ENCODE measurements around the gene EIF4E1B. TPM values are rescaled to one million over a fixed set of nuclear protein-coding genes. Genes with fewer than 3 reads are reported as not detected.

Gene EIF4E1B
- total and polyA plus RNA-seq, 7 donors = 0.04 to 0.62 TPM; not detected in 5

DNA sequence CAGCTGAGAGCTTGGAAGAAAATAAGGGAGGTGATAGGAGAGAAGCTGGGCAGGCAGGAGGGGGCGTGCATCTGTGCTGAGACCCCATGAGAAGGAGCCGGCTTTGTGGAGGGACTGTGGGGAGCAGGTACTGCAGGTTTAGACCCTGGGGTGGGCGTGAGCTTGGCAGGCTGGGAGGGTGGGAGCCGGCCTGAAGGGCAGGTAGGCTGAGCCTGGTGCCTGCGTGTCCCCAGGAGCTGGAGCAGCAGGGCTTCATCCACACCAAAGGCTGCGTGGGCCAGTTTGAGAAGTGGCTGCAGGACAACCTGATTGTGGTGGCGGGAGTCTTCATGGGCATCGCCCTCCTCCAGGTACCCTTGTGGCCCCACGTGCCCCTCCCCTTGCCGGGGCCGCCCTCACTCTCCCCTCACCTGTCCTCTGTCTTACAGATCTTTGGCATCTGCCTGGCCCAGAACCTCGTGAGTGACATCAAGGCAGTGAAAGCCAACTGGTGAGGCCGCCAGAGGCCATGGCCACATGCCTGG, 26.1 kb downstream of the EIF4E1B start:
- peaks cover 0 to 40% of the 10 kb centered on the region in 2 donors for H3K36me3 ChIP-seq (ENCODE audit: insufficient read depth in 1 of 2, low read depth in 1 of 2)
- ATAC-seq = no peak
- no peak overlapping the region for H3K27ac ChIP-seq
- WGBS, 3 donors = 84 to 91% (median 85%) methylated on average over 10 to 13 of the region's 13 CpGs
- intact Hi-C loops (cut with DNase I) = loop anchor here in 1 of 2 donors (5.0 kb wide), 1 partner anchor 456 kb away; no protein-coding TSS in a partner anchor
- no peaks in the 10 kb centered on the region for H3K27me3 ChIP-seq (ENCODE audit: insufficient read depth in 3 of 3, low read length in 2 of 3)
- H3K4me3 ChIP-seq = no peak overlapping the region
- TF ChIP-seq, protein P1, sequence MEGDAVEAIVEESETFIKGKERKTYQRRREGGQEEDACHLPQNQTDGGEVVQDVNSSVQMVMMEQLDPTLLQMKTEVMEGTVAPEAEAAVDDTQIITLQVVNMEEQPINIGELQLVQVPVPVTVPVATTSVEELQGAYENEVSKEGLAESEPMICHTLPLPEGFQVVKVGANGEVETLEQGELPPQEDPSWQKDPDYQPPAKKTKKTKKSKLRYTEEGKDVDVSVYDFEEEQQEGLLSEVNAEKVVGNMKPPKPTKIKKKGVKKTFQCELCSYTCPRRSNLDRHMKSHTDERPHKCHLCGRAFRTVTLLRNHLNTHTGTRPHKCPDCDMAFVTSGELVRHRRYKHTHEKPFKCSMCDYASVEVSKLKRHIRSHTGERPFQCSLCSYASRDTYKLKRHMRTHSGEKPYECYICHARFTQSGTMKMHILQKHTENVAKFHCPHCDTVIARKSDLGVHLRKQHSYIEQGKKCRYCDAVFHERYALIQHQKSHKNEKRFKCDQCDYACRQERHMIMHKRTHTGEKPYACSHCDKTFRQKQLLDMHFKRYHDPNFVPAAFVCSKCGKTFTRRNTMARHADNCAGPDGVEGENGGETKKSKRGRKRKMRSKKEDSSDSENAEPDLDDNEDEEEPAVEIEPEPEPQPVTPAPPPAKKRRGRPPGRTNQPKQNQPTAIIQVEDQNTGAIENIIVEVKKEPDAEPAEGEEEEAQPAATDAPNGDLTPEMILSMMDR (IDR thresholded peaks at IDR 0.05) = no peak
- peaks cover 7% of the 10 kb centered on the region for H3K4me1 ChIP-seq
- no peak for DNase-seq
- no peaks in the 10 kb centered on the region for H3K9me3 ChIP-seq

DNA sequence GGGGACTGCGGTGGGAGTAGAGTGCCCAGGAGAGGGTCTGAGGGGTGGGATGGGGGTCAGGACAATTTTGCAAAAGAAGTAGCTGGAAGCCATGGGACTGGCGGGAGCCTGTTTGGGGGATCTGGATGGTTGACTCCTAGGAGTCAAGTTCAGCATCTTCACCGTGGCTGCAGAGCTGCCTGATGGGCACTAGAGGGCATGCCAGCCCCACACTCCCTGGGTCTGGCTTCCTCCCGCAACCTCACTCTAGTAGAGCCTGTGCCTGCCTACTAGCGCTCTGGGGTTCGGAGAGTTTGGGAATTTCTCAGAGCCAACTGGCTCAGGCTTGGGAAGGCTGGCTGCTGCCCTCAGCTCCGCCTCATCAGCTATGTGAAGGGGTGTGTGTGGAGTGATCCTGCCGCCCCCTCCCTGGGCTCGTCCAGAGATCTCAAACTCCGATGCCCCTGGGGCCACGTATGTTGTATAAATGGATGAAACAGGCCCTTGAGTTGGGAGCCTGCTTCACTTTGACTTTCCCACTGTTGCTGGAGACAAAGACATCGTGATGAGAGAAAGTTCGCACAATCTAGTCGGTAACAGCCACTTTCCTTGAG, 27.6 kb downstream of the EIF4E1B start:
- no peak overlapping the region for H3K27ac ChIP-seq
- intact Hi-C loops (cut with DNase I) = loop anchor here in 1 of 2 donors (2.0 to 5.0 kb wide), 2 partner anchors 301 to 454 kb away; no protein-coding TSS in a partner anchor
- peak; percentile 74 to 84 (median 80) for ATAC-seq

DNA sequence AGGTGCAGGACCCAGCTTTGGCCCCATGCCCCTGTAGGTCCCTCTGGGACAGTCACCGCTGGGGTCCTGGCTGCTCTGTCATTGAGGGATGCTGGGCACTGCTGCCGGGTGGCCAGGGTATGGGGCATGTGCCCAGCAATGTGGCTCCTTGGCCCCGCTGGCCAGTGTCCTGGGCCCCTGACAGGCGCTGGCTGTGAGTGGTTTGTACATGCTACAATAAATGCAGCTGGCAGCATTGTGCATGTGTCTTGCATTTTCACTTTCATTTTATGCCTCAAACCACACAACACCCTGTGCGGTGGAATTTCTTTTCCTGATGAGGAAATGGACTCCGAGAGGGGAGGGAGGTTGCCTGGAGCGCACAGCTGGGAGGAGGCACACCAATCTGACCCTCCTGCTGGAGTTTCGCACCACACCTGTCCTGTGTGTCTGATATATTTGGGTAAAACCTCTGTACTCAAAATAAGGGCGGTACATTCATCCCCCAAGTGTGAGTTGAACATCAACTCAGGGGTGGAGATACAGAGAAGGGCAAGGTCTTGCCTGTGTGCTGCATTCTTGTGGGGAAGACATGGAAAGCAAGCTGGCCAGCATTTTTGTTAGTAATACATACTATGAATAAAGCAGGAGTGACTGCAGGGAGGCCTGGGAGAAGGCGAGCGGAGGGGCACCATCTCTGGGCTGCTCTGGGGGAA, 28.5 kb downstream of the EIF4E1B start:
- peaks cover 0 to 25% of the 10 kb centered on the region in 2 donors for H3K36me3 ChIP-seq (ENCODE audit: insufficient read depth in 1 of 2, low read depth in 1 of 2)
- DNase-seq (no peak), ATAC-seq (peak in 1 of 4 donors; percentile 18)
- H3K4me3 ChIP-seq = no peak overlapping the region
- peaks cover 0 to 13% (median 0%) of the 10 kb centered on the region in 3 donors for H3K27me3 ChIP-seq (ENCODE audit: insufficient read depth in 3 of 3, low read length in 2 of 3)
- TF ChIP-seq, protein P1 (IDR thresholded peaks at IDR 0.05) = no peak
- no peaks in the 10 kb centered on the region for H3K9me3 ChIP-seq
- 61 to 67% (median 62%) methylated on average over 11 of the region's 11 CpGs for whole genome bisulfite sequencing, 3 donors
- intact Hi-C loops (cut with DNase I) = loop anchor here in 1 of 2 donors (2.0 to 5.0 kb wide), 2 partner anchors 300 to 453 kb away; no protein-coding TSS in a partner anchor
- H3K4me1 ChIP-seq = peaks cover 7% of the 10 kb centered on the region
- H3K27ac ChIP-seq = no peak overlapping the region

More for the DNA sequence above, 27.6 kb downstream of the EIF4E1B start:
- peak; percentile 65 to 80 for DNase-seq
- peaks cover 0 to 33% of the 10 kb centered on the region in 2 donors for H3K36me3 ChIP-seq (ENCODE audit: insufficient read depth in 1 of 2, low read depth in 1 of 2)
- TF ChIP-seq, protein P1 (IDR thresholded peaks at IDR 0.05) = peak; percentile 76
- H3K4me3 ChIP-seq = no peak overlapping the region
- H3K9me3 ChIP-seq = no peaks in the 10 kb centered on the region
- H3K27me3 ChIP-seq (ENCODE audit: insufficient read depth in 3 of 3, low read length in 2 of 3) = peaks cover 0 to 6% (median 0%) of the 10 kb centered on the region in 3 donors
- 39 to 47% (median 39%) methylated on average over 14 of the region's 14 CpGs for WGBS, 3 donors
- H3K4me1 ChIP-seq = peaks cover 7% of the 10 kb centered on the region

DNA sequence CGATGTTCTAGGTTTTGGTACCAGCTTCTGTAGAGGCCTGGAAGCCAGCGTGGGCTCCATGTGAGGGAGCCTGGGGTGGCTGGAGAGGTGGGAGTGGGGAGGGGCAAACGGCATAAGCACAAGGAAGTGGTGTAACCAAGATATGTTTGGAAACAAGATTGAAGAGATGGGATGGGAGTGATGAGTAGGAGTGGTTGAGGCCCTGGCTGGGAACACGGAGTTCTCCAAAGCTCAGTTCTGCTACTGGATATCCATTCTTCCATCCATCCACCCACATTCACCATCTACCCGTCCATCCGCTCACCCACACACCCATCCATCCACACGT, 29.0 kb downstream of the EIF4E1B start:
- Histone ChIP-seq H3K4me3 (no peak overlapping the region), H3K36me3 (ENCODE audit: insufficient read depth in 1 of 2, low read depth in 1 of 2) (peaks cover 0 to 21% of the 10 kb centered on the region in 2 donors), H3K4me1 (peaks cover 7% of the 10 kb centered on the region), H3K27ac (no peak overlapping the region), H3K27me3 (ENCODE audit: insufficient read depth in 3 of 3, low read length in 2 of 3) (peaks cover 0 to 18% (median 0%) of the 10 kb centered on the region in 3 donors), H3K9me3 (no peaks in the 10 kb centered on the region)
- no peak for DNase-seq
- ATAC-seq = no peak
- 82 to 85% (median 84%) methylated on average over 7 of the region's 7 CpGs for WGBS, 3 donors
- intact Hi-C loops (cut with DNase I) = loop anchor here in 1 of 2 donors (2.0 to 5.0 kb wide), 2 partner anchors 299 to 453 kb away; no protein-coding TSS in a partner anchor
- TF ChIP-seq, protein P1 (IDR thresholded peaks at IDR 0.05) = no peak

Data from psoas muscle (tissue), 8 donors.